ENCODE measurements around the gene SPTLC2. TPM values are rescaled to one million over a fixed set of nuclear protein-coding genes. Genes with fewer than 3 reads are reported as not detected.

The SPTLC2 gene
- total RNA-seq, 2 donors from 2014 or later, result 4.9 to 11.7 TPM

- no peaks in the 10 kb centered on the region for H3K9me3 ChIP-seq
- no peak overlapping the region for H3K4me3 ChIP-seq
- ATAC-seq, result no peak
- 64 to 68% methylated on average over 3 of the region's 3 CpGs for WGBS, 2 donors
- no peaks in the 10 kb centered on the region for H3K27me3 ChIP-seq
- intact Hi-C loops (cut with DNase I), result no loop called here
- peaks cover 12% of the 10 kb centered on the region for H3K4me1 ChIP-seq
- H3K36me3 ChIP-seq (replicated peaks in 1 of 2; ENCODE audit: insufficient read depth in 1 of 2, low read depth in 2 of 2), result no peaks in the 10 kb centered on the region
- H3K27ac ChIP-seq, result no peak overlapping the region
- TF ChIP-seq CTCF (IDR thresholded peaks at IDR 0.05) (no peak), POLR2A (IDR thresholded peaks at IDR 0.05) (no peak)
- DNase-seq, result no peak
These were observed 31.1 kb downstream of the SPTLC2 start for GRCh38 chr14:77585385-77585784.

GRCh38 chr14:77584809-77585208 lies 31.6 kb downstream of the SPTLC2 start:
- DNase-seq (no peak), ATAC-seq (no peak)
- H3K4me1 ChIP-seq, result peaks cover 12% of the 10 kb centered on the region
- intact Hi-C loops (cut with DNase I), result no loop called here
- H3K9me3 ChIP-seq, result no peaks in the 10 kb centered on the region
- H3K27me3 ChIP-seq, result no peaks in the 10 kb centered on the region
- TF ChIP-seq POLR2A (IDR thresholded peaks at IDR 0.05), result no peak
- TF ChIP-seq CTCF (IDR thresholded peaks at IDR 0.05), result no peak
- no peak overlapping the region for H3K27ac ChIP-seq
- no peaks in the 10 kb centered on the region for H3K36me3 ChIP-seq (replicated peaks in 1 of 2; ENCODE audit: insufficient read depth in 1 of 2, low read depth in 2 of 2)
- no peak overlapping the region for H3K4me3 ChIP-seq
- WGBS, 2 donors, result 85 to 88% methylated on average over 10 of the region's 10 CpGs

GRCh38 chr14:77583657-77584056 lies 32.8 kb downstream of the SPTLC2 start:
- no peaks in the 10 kb centered on the region for H3K36me3 ChIP-seq (replicated peaks in 1 of 2; ENCODE audit: insufficient read depth in 1 of 2, low read depth in 2 of 2)
- DNase-seq (no peak), ATAC-seq (no peak)
- no peaks in the 10 kb centered on the region for H3K9me3 ChIP-seq
- H3K4me1 ChIP-seq, result peaks cover 12% of the 10 kb centered on the region
- TF ChIP-seq POLR2A (IDR thresholded peaks at IDR 0.05) (no peak), CTCF (IDR thresholded peaks at IDR 0.05) (no peak)
- no peak overlapping the region for H3K4me3 ChIP-seq
- WGBS, 2 donors, result 63 to 74% methylated on average over 3 of the region's 3 CpGs
- no peaks in the 10 kb centered on the region for H3K27me3 ChIP-seq
- no peak overlapping the region for H3K27ac ChIP-seq
- intact Hi-C loops (cut with DNase I), result no loop called here

GRCh38 chr14:77582511-77582910 lies 33.9 kb downstream of the SPTLC2 start:
- no peaks in the 10 kb centered on the region for H3K9me3 ChIP-seq
- peaks cover 12% of the 10 kb centered on the region for H3K4me1 ChIP-seq
- intact Hi-C loops (cut with DNase I), result no loop called here
- WGBS, 2 donors, result 90 to 96% methylated on average over 3 of the region's 3 CpGs
- ATAC-seq (no peak), DNase-seq (no peak)
- H3K27me3 ChIP-seq, result no peaks in the 10 kb centered on the region
- H3K27ac ChIP-seq, result no peak overlapping the region
- no peaks in the 10 kb centered on the region for H3K36me3 ChIP-seq (replicated peaks in 1 of 2; ENCODE audit: insufficient read depth in 1 of 2, low read depth in 2 of 2)
- TF ChIP-seq CTCF (IDR thresholded peaks at IDR 0.05) (no peak), POLR2A (IDR thresholded peaks at IDR 0.05) (no peak)
- H3K4me3 ChIP-seq, result no peak overlapping the region

- Histone ChIP-seq H3K27ac (no peak overlapping the region), H3K4me1 (peaks cover 12% of the 10 kb centered on the region), H3K27me3 (no peaks in the 10 kb centered on the region), H3K9me3 (no peaks in the 10 kb centered on the region), H3K36me3 (replicated peaks in 1 of 2; ENCODE audit: insufficient read depth in 1 of 2, low read depth in 2 of 2) (peaks cover 0 to 1% of the 10 kb centered on the region in 2 donors), H3K4me3 (no peak overlapping the region)
- no peak for DNase-seq
- intact Hi-C loops (cut with DNase I), result no loop called here
- 27 to 29% methylated on average over 4 of the region's 4 CpGs for WGBS, 2 donors
- TF ChIP-seq CTCF (IDR thresholded peaks at IDR 0.05), result no peak
- no peak for TF ChIP-seq POLR2A (IDR thresholded peaks at IDR 0.05)
- ATAC-seq, result no peak
These were observed 35.4 kb downstream of the SPTLC2 start for GRCh38 chr14:77580964-77581505.

Measured in body of pancreas (tissue), 4 donors.